Measurements from ENCODE around the gene PLEKHB1.
A peak's percentile ranks its signal among the peaks of the same experiment; 100 is the strongest.

The PLEKHB1 gene, protein sequence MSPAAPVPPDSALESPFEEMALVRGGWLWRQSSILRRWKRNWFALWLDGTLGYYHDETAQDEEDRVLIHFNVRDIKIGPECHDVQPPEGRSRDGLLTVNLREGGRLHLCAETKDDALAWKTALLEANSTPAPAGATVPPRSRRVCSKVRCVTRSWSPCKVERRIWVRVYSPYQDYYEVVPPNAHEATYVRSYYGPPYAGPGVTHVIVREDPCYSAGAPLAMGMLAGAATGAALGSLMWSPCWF

DNA sequence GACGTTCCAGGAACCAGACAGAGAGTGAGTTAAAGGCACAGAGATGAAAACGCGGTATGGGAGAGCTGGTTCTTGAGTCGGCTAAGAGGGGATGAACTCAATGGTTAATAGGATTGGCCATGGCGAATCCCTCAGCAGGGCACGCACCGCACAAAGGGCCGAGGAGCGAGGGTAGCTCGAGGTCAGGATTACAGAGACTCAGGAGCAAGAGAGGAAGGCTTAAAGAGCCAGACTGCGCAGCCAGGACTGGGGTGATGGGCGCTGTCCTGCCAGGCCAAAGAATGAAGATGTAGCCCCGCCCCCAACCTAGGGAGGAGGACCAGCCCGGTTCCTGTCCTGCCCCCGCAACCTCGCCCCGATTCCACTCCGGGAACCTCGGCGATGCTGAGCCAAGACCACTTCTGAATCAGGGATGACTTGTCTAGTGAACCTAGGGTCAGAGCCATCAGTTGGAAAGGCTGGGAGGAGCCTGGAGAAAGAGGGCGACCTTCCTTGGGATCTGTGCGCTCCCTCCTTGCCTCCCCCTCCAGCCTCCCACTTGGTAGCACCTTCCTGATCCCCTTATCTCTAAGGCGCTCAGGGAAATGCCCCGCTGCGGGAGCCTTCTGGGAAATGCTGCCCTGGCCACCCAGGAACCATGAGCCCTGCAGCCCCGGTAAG lies at the start of gene PLEKHB1:
TSS of gene PLEKHB1 (plus strand) at position 610 of the 660 bp plus-strand sequence. CDS start at position 638, 28 bp downstream.
- DNase-seq: no peak
- TF ChIP-seq GATA1 (IDR thresholded peaks at IDR 0.05; ENCODE audit: low read depth, low read length) (no peak), POLR2A (IDR thresholded peaks at IDR 0.05; ENCODE audit: low read length) (no peak)

DNA sequence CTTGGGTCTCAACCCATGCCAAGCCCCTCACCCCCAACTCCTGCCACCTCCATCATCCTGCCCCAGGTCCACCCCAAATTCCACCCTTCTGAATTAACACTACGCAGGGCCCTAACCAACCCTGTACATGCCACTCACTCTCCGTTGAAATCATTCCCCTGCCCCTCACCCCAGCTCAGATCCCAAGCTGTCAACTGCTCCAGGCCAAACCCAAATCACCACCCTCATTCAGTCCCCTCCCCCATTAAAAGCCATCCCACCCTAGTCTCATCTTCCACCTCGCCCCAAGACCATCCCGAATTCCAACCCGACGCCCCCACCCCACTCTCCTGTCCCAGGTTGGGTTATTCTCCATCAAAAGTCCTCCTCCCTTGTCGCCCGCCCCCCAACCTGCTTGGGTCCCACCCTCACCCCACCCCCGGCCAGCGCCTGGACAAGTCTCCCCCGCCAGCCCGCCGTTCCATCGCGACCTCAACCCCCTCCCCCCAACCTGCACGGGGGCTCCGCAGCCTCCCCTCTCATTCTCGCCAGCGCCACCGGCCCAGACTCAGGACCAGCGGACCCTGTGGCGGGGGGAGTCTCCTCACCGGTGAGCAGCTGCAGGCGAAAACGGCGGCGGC lies 48.9 kb upstream of the PLEKHB1 start:
- DNase-seq: no peak

DNA sequence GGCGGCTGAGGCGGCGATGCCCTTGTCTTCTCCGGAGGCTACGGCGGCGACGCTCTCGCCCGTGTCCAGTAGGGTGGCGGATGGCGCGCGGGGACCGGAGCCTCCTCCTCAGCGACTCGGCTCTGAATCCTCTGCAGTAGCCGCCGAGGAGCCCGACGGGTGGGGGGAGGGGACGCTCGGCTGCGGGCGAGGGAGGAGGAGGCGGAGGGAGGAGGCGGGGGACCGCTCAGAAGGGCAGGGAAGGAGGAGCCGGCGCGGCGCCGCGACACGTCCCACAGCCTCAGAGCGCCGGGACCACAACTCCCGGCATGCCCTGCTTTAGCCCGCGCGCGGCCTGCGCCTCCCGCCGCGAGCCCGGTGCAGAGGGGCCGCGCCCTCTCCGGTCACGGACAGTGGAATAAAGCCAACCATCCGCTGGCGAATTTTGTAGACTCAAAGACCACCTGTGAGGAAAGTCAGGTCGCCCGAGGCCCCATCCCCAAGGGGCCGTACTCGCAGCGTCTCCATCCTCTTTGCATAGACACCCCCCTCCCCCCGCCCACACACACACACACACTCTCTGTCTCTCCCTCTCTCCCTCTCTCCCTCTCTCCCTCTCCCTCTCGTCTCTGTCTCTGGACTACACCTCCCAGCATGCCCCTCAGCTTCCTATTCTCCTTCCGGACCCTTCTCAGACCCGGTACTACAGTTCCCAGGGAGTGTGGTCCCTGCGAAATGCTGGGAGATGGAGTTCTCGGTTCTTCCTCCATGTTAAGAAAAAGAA lies 48.2 kb upstream of the PLEKHB1 start, which contains the start of gene FAM168A:
TSS of gene FAM168A (minus strand) at position 157 of the 763 bp plus-strand sequence. CDS start 129,638 bp downstream, outside the sequence.
- TF ChIP-seq GATA1 (IDR thresholded peaks at IDR 0.05; ENCODE audit: low read depth, low read length) (no peak), POLR2A (IDR thresholded peaks at IDR 0.05; ENCODE audit: low read length) (peak; percentile 71)
- peak; percentile 96 to 97 for DNase-seq

More for the DNA sequence above, 48.9 kb upstream of the PLEKHB1 start:
- no peak for TF ChIP-seq POLR2A (IDR thresholded peaks at IDR 0.05; ENCODE audit: low read length)
- no peak for TF ChIP-seq GATA1 (IDR thresholded peaks at IDR 0.05; ENCODE audit: low read depth, low read length)

DNA sequence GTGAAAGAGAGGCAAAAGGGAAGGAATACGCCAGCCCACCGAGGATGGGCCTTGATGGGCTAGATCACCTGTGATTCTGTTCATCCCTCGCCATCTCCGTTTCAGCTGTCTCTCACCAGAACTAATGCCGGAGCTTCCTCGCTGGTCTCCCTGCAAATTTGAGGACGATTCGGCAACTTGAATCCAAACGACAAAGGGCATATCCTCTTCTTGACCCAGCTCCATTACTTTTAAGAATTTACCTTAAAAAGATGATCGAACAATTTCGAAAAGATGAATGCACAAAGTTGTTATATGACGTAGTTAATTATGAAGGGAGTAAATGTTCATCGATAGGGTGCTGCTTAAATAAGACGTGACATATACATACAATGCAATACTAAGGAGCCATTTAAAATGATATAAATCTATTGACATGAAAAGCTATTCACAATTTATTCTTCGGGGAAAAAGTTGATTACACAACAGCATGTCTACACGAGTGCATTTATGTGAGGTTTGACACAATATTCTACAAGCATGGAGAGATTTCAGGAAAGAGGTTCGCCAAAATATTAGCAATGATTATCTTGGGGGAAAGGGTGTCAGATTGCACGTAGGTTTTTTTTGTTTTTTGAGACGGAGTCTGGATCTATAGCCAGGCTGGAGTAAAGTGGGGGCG lies 47.5 kb upstream of the PLEKHB1 start:
- no peak for DNase-seq
- TF ChIP-seq GATA1 (IDR thresholded peaks at IDR 0.05; ENCODE audit: low read depth, low read length) (no peak), POLR2A (IDR thresholded peaks at IDR 0.05; ENCODE audit: low read length) (peak; percentile 28)

DNA sequence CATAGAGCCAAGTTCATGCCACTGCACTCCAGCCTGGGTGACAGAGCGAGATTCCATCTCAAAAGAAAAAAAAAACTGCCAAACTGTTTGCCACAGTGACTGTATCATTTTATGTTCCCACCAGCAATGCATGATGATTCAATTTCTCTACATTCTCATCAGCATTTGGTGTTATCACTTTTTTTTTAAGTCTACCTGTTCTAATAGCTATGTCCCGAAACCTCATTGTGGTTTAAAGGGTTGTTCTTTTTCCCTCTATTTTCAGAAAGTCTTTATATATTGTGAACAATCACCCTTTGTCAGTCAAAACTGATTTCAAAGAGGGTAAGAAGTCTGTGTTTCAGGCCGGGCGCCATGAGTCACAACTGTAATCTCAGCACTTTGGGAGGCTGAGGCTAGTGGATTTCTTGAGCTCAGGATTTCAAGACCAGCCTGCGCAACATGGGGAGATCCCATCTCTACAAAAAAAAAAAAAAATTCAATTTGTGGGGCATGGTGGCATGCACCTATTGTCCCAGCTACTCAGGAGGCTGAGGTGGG lies 33.7 kb upstream of the PLEKHB1 start:
- TF ChIP-seq POLR2A (IDR thresholded peaks at IDR 0.05; ENCODE audit: low read length): no peak
- no peak for TF ChIP-seq GATA1 (IDR thresholded peaks at IDR 0.05; ENCODE audit: low read depth, low read length)
- no peak for DNase-seq

DNA sequence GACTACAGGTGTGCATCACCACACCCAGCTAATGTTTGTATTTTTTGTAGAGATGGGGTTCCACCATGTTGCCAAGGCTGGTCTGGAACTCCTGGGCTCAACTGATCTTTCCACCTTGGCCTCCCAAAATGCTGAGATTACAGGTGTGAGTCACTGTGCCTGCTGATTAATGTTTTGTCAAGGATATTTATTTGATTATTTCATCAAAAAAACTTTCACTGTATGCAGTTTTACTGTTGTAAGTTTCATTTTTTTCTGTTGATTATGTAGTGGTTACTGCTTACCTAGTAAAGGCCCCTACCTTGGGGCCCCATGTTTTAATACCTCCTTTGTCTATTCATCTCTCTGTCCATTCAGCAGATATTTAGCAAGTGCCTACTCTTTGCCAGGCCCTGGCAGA lies 31.8 kb upstream of the PLEKHB1 start:
- no peak for TF ChIP-seq GATA1 (IDR thresholded peaks at IDR 0.05; ENCODE audit: low read depth, low read length)
- TF ChIP-seq POLR2A (IDR thresholded peaks at IDR 0.05; ENCODE audit: low read length): no peak

DNA sequence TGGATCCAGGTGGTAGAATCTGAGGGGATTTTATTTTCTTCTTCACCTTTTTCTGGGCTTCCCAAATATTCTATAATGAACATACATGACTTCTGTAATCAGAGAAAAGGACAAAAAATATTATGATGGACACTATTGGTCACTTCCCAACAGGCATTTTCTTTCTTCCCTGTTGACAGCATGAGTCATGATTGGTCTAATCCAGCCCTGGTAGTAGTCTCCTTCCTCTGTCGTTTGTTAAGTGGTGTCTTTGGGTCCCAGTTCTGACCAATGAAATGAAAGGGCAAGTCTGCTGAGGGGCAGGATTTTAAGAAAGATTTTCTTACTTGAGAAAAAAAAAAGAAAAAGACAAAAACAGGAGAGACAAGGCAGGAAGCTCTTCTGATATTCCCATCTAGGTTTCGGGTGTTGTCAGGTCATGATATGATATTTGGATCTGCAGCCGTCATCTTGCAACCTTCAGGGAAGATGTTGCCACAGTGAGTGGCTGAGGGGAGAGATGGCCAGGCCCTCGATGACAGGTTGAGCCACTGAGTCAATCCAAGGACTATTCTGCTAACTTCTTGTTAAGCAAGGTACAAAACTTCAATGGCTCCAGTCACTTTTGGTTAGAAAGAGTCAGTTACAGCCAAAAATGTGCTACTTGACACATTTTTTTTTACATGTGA lies 23.3 kb upstream of the PLEKHB1 start:
- TF ChIP-seq POLR2A (IDR thresholded peaks at IDR 0.05; ENCODE audit: low read length) (no peak), GATA1 (IDR thresholded peaks at IDR 0.05; ENCODE audit: low read depth, low read length) (no peak)
- DNase-seq: no peak

More for the DNA sequence above, 31.8 kb upstream of the PLEKHB1 start:
- no peak for DNase-seq

DNA sequence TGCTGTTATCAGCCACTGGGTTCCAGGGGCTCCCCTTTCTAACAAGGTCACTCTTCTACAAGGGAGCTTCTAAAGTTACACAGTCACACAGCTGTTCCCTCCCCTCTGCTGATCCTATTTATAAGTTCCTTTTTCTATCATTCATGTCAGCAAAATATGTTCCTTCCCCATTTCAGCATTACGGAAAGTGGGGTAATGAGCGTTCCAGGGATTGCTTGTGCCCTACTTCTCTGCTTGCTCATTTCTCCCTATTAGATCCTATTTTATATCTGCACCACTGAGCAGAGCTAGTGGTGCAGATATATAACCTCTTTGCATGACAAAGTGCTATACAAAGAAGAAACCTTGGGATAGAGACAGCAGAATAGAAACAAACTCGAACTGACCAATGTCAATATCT lies 22.7 kb upstream of the PLEKHB1 start:
- no peak for DNase-seq
- TF ChIP-seq POLR2A (IDR thresholded peaks at IDR 0.05; ENCODE audit: low read length) (no peak), GATA1 (IDR thresholded peaks at IDR 0.05; ENCODE audit: low read depth, low read length) (no peak)

DNA sequence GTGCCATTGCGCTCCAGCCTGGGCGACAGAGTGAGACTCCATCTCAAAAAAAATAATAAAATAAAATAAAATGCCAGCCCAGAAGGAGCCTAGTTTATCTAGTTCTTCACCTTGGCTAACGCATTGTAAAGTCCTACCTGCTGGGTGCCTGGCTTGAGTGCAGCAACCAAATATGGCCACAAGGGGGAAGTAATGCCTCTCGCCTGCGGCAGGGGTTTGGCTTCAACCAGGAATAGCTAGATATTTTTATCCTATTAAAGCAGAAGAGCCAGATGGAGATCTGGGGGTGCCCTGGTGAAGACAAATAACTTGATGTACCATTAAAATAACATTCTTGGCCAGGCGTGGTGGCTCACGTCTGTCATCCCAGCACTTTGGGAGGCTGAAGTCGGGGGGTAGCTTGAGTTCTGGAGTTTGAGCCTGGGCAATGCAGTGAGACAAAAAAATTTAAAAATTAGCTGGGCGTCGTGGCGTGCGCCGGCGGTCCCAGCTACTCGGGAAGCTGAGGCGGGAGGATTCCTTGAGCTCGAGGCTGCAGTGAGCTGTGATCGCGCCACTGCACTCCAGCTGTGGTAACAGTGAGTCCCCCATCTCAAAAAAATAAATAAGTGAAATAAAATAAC lies 20.6 kb upstream of the PLEKHB1 start:
- no peak for TF ChIP-seq POLR2A (IDR thresholded peaks at IDR 0.05; ENCODE audit: low read length)
- DNase-seq: peak; percentile 67 to 78

DNA sequence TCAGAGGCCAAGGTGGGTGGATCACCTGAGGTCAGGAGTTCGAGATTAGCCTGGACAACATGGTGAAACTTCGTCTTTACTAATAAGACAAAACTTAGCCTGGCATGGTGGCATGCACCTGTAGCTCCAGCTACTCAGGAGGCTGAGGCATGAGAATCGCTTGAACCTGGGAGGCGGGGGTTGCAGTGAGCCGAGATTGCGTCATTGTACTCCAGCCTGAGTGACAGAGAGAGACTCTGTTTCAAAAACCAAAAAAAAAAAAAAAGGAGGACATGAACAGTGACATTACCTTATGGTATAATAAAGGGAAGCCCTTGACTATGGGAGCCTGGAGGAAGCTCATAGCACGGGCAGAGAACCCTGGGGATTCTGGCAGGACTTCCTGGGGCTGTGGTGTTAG lies 16.5 kb upstream of the PLEKHB1 start:
- TF ChIP-seq POLR2A (IDR thresholded peaks at IDR 0.05; ENCODE audit: low read length) (no peak), GATA1 (IDR thresholded peaks at IDR 0.05; ENCODE audit: low read depth, low read length) (no peak)
- DNase-seq: no peak

DNA sequence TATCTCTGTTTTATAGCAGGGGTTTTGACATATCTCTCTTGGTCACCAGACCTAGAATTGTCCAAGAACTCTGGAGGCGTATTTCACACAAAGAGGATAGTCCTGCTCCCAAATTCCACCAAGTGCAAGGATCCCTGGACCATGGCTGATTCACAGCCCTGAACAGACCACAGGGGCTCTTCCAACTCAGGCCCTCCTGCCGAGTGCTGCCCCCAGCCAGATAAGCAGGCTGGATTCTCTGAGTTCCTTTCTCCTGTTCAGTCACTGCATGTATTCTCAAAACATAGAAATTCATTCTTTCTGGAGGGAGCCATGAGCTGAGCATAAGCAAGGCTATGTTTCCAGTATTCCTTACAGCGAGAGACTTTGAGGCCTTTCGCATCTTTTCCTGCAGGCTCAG lies 13.4 kb upstream of the PLEKHB1 start:
- DNase-seq: no peak
- no peak for TF ChIP-seq GATA1 (IDR thresholded peaks at IDR 0.05; ENCODE audit: low read depth, low read length)
- no peak for TF ChIP-seq POLR2A (IDR thresholded peaks at IDR 0.05; ENCODE audit: low read length)

DNA sequence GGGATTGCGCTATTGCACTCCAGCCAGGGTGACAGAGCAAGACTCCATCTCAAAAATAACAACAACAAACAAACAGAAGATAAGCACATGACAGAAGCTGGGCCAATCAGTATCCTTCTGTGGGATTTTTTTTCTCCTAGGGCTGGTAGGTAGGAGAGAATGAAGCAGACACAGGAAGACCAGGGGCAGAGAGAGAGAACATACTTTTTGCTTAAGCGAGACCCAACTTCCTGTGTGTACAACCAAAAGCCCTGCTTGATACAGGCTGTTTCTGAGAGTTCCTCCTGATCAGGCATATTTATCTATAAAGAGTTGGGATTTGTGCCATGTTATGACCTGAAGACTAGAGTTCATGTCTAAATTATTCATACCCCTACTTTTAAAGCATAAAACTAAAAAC lies 12.4 kb upstream of the PLEKHB1 start:
- TF ChIP-seq POLR2A (IDR thresholded peaks at IDR 0.05; ENCODE audit: low read length): no peak
- no peak for TF ChIP-seq GATA1 (IDR thresholded peaks at IDR 0.05; ENCODE audit: low read depth, low read length)

More for the DNA sequence above, 12.4 kb upstream of the PLEKHB1 start:
- no peak for DNase-seq

Measured in erythroblast (primary cell).